MM.1S (cell line): ENCODE measurements around the gene MT1B.

Experiments used
- DNase-seq: peaks from one replicate; pipeline ENCODE4 v3.0.0-alpha.2; 2015
- H2AFZ ChIP-seq: fragments of 300-600 bp; sonication (generic); 2 replicates; pipeline ENCODE4 v1.6.0; 2016; ENCODE audit warnings: antibody characterized with exemption, low read length
- H3F3A ChIP-seq: fragments of 300-600 bp; sonication (generic); 2 replicates; pipeline ENCODE4 v1.6.1; 2016; ENCODE audit warnings: mild to moderate bottlenecking, antibody characterized with exemption, low read length, moderate library complexity, mixed read lengths; ENCODE audit not compliant: insufficient read depth
- H3K27ac ChIP-seq: fragments of 300-600 bp; sonication (generic); 2 replicates; pipeline ENCODE4 v1.5.1; 2016; ENCODE audit warnings: mild to moderate bottlenecking, low read length
- H3K27me3 ChIP-seq: fragments of 300-600 bp; sonication (generic); replicated peaks from 2 replicates; pipeline ENCODE4 v1.6.0; 2016; ENCODE audit warnings: low read length; ENCODE audit not compliant: insufficient read depth
- H3K36me3 ChIP-seq: fragments of 300-600 bp; sonication (generic); replicated peaks from 2 replicates; pipeline ENCODE4 v1.6.1; 2016; ENCODE audit warnings: mild to moderate bottlenecking, low read length, mixed read lengths; ENCODE audit not compliant: insufficient read depth
- H3K4me1 ChIP-seq: fragments of 300-600 bp; sonication (generic); 2 replicates; pipeline ENCODE4 v1.6.1; 2016; ENCODE audit warnings: low read length, mixed read lengths
- H3K4me2 ChIP-seq: fragments of 300-600 bp; sonication (generic); 2 replicates; pipeline ENCODE4 v1.6.0; 2016; ENCODE audit warnings: low read depth, low read length
- H3K4me3 ChIP-seq: fragments of 300-600 bp; sonication (generic); 2 replicates; pipeline ENCODE4 v1.5.1; 2016; ENCODE audit warnings: low read length, mixed read lengths
- H3K79me2 ChIP-seq: fragments of 300-600 bp; sonication (generic); 2 replicates; pipeline ENCODE4 v1.6.1; 2016; ENCODE audit warnings: mixed run types, low read length, mixed read lengths
- H3K9ac ChIP-seq: fragments of 300-600 bp; sonication (generic); 2 replicates; pipeline ENCODE4 v1.6.1; 2016; ENCODE audit warnings: low read length, mixed read lengths
- H3K9me2 ChIP-seq: fragments of 300-600 bp; sonication (generic); replicated peaks from 2 replicates; pipeline ENCODE4 v1.6.1; 2016; ENCODE audit warnings: mild to moderate bottlenecking, low read length, mixed read lengths; ENCODE audit not compliant: insufficient read depth
- H3K9me3 ChIP-seq: fragments of 300-600 bp; sonication (generic); replicated peaks from 2 replicates; pipeline ENCODE4 v1.6.1; 2016; ENCODE audit warnings: mild to moderate bottlenecking, low read length, mixed read lengths; ENCODE audit not compliant: insufficient read depth
- H4K20me1 ChIP-seq: fragments of 300-600 bp; sonication (generic); 2 replicates; pipeline ENCODE4 v1.6.1; 2016; ENCODE audit warnings: mild to moderate bottlenecking, low read length, moderate library complexity, mixed read lengths; ENCODE audit not compliant: insufficient read depth
- EZH2 ChIP-seq: fragments of 300-600 bp; sonication (generic); optimal IDR thresholded peaks from 2 replicates; pipeline ENCODE3; 2017; ENCODE audit warnings: low read depth, mild to moderate bottlenecking, antibody characterized with exemption, low read length, mixed read lengths
- EZH2phosphoT487 ChIP-seq: fragments of 300-600 bp; sonication (generic); IDR thresholded peaks from 2 replicates; pipeline ENCODE4 v1.6.1; 2018; ENCODE audit warnings: antibody characterized with exemption, low read length
- TF ChIP-seq, protein P1 (sequence below): fragments of 300-600 bp; sonication (generic); IDR thresholded peaks from 2 replicates; pipeline ENCODE4 v1.5.1; 2016; ENCODE audit warnings: antibody characterized with exemption, low read length, mixed read lengths

MT1B gene

DNA sequence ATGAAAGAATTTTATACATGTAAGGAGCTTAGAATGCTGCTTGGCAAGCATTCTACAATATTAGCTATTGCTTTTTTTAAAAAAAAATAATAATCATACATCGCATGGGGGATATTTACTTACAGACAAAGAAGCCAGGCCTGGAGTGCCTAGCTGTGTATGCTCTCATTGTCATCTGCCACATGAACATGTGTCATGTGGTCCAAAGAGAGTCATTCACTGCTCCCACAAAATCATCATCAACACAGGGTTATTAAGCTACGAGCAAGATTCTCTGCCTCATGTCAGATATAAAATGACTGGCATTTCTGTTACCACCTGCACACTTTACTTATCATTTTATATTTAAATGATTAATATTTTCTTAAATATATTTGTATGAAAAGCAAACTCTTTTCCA lies 28.0 kb upstream of the MT1B start:
- TF ChIP-seq, protein P1, sequence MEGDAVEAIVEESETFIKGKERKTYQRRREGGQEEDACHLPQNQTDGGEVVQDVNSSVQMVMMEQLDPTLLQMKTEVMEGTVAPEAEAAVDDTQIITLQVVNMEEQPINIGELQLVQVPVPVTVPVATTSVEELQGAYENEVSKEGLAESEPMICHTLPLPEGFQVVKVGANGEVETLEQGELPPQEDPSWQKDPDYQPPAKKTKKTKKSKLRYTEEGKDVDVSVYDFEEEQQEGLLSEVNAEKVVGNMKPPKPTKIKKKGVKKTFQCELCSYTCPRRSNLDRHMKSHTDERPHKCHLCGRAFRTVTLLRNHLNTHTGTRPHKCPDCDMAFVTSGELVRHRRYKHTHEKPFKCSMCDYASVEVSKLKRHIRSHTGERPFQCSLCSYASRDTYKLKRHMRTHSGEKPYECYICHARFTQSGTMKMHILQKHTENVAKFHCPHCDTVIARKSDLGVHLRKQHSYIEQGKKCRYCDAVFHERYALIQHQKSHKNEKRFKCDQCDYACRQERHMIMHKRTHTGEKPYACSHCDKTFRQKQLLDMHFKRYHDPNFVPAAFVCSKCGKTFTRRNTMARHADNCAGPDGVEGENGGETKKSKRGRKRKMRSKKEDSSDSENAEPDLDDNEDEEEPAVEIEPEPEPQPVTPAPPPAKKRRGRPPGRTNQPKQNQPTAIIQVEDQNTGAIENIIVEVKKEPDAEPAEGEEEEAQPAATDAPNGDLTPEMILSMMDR: no peak
- TF ChIP-seq EZH2phosphoT487 (no peak), EZH2 (no peak)
- H3K4me1 ChIP-seq: no peaks in the 10 kb centered on the region

DNA sequence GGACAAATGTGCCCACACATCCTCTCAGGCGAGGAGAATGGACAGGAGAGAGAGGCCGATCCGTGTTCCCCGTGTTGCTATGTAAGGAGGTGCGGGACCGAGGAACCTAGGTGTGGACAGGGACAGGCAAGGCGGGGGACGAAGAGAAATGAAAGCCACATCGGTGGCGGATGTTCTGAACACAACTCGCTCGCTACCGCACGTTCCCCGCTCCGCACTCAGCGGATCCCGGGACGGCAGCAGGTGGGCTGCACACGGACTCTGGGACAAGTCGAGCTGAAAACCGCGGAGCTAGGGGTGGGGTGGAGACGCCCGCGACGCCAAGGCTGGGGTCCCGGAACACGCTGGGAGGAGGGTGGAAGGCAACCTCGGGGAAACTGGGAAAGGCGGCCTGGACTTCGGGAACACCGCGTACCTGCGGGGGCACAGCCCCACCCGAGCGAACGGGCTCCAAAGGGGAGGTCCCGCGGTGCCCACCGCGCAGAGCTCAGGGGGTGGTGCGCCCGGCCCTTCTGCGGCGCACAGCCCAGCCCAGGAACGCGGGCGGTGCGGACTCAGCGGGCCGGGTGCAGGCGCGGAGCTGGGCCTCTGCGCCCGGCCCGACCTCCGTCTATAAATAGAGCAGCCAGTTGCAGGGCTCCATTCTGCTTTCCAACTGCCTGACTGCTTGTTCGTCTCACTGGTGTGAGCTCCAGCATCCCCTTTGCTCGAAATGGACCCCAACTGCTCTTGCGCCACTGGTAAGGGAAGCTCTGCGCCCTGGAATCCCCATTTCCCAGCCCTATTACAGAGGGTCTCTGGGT lies 26.3 kb upstream of the MT1B start, which contains the start of gene MT1E:
MT1E (plus strand) TSS at position 642 of the 803 bp plus-strand sequence; CDS start at position 713, 71 bp downstream.
- no peak for DNase-seq
- no peak within 1 kb of the TSS for H3K4me3 ChIP-seq

More for the DNA sequence above, 28.0 kb upstream of the MT1B start:
- Histone ChIP-seq H3K9me3 (no peaks in the 10 kb centered on the region), H3K27me3 (peaks cover 40% of the 10 kb centered on the region), H3K9ac (no peak overlapping the region), H3K27ac (no peak overlapping the region), H3K9me2 (no peaks in the 10 kb centered on the region), H3F3A (no peaks in the 10 kb centered on the region), H4K20me1 (no peaks in the 10 kb centered on the region), H3K4me3 (no peak overlapping the region), H3K36me3 (no peaks in the 10 kb centered on the region), H2AFZ (no peak overlapping the region), H3K79me2 (no peaks in the 10 kb centered on the region), H3K4me2 (no peak overlapping the region)
- DNase-seq: no peak

DNA sequence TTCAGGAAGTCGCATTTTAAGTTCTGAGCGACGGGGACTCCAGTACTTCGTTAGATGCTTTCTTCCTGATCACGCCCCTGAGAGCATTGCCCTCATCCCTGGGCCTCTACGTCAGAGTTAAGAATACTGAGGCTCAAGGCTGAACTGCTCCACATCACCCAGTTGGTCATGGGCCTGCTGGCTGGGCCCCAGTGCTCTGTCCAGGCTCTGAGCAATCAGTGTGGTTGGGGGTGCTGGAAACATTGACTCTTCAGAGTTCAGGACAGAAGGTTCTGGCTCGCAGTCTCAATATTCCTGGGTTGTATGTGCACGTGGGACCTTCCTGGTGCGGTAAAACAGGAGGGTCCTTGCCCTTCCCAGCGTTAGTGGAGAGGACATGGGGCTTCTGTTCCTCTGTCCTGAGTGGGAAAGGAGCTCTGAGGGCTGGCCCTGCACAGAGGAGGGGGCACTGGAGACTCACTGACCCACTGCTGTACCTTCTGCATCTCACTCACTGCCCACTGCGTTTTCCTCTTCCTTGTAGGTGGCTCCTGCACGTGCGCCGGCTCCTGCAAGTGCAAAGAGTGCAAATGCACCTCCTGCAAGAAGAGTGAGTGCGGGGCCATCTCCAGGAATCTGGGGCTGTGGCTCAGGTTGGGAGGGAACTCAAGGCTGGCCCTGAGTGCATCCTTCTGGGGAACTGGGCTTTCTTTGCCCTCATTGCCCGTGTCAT lies 25.6 kb upstream of the MT1B start:
- Histone ChIP-seq H3K9ac (no peak overlapping the region), H4K20me1 (no peaks in the 10 kb centered on the region), H3K27ac (no peak overlapping the region), H3K36me3 (no peaks in the 10 kb centered on the region), H3K4me2 (no peak overlapping the region), H3K27me3 (peaks cover 34% of the 10 kb centered on the region), H3K9me2 (no peaks in the 10 kb centered on the region), H3K79me2 (no peaks in the 10 kb centered on the region), H3K4me3 (no peak overlapping the region), H3F3A (no peaks in the 10 kb centered on the region), H2AFZ (no peak overlapping the region), H3K9me3 (no peaks in the 10 kb centered on the region), H3K4me1 (no peaks in the 10 kb centered on the region)
- no peak for DNase-seq
- TF ChIP-seq, protein P1: no peak
- TF ChIP-seq EZH2phosphoT487: no peak
- no peak for TF ChIP-seq EZH2

More for the DNA sequence above, 26.3 kb upstream of the MT1B start, which contains the start of gene MT1E:
- Histone ChIP-seq H3K4me1 (no peaks in the 10 kb centered on the region), H2AFZ (no peak within 1 kb of the TSS), H3K27me3 (peaks cover 32% of the 10 kb centered on the region), H4K20me1 (no peaks in the 10 kb centered on the region), H3K36me3 (no peaks in the 10 kb centered on the region), H3K9me2 (no peaks in the 10 kb centered on the region), H3K9me3 (no peaks in the 10 kb centered on the region), H3K79me2 (no peaks in the 10 kb centered on the region), H3K27ac (no peak within 1 kb of the TSS), H3K4me2 (no peak within 1 kb of the TSS), H3K9ac (no peak within 1 kb of the TSS), H3F3A (no peaks in the 10 kb centered on the region)
- TF ChIP-seq, protein P1: no peak
- no peak for TF ChIP-seq EZH2
- no peak for TF ChIP-seq EZH2phosphoT487
